ENCODE data around the gene TTC17. TPM values are rescaled to one million over a fixed set of nuclear protein-coding genes. Genes with fewer than 3 reads are reported as not detected.

The TTC17 gene
- total and polyA plus RNA-seq, 2 donors (not counting 1 experiment from before 2014, with no cell fraction given), result 68.7 to 176 TPM

DNA sequence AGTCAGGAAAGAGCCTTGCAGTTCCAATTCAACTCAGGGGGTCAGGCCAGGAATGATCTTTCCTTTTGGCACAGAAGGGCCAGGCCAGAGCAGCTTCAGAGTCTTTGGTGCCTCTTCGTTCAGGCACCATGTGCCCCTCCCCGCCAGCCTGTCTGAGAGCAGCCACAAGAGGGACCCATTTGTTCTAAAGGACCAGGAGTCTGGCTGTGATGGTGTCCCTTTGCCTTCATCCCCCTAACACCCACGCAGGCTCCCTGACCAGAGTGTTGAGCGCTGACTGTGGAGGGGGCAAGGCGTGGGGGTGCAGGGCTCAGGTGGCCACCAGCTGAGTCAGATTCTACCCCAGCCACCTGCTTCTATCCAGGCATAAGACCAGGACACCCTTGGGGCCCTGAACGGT is 156.4 kb downstream of the TTC17 start:
- H3K27ac Mint-ChIP-seq, result no peak overlapping the region
- H3K4me2 ChIP-seq (replicated peaks; ENCODE audit: low read depth, low read length, poor library complexity, severe bottlenecking), result no peak overlapping the region
- POLR2A ChIA-PET, result no interaction called here

DNA sequence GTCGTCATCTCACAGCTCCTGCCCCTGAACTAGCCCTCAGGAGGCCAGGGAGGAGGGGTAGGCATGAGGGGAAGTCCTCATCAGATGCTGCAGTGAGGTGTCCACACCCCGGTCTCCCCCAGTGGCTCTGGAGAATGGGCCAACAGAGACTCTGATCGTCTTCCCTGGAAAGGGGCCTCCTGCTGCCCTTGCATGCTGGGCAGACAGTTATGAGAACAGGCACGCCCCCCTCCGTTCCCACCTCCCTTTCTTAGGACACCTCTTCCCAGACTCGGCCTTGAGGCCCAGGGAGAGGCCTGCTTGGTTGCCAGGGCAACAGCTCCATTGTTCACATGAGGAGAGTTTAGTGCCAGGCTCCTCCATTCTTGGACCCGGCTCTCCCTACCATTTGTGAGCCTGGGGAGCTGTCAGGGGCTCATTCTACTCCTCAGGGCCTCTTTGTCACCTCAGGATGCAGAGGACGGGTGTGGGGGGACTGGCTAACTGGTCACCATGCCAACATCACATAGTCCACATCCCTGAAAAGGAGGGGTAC is 157.7 kb downstream of the TTC17 start:
- H3K4me1 ChIP-seq (ENCODE audit: control insufficient read depth in 2 of 2, insufficient read depth in 2 of 2, low read length in 2 of 2), result no peaks in the 10 kb centered on the region
- H3K27ac ChIP-seq (ENCODE audit: low read length in 2 of 2), result no peak overlapping the region
- no peak overlapping the region for H3K4me3 ChIP-seq (ENCODE audit: control extremely low read depth in 1 of 5, extremely low read depth in 1 of 5, insufficient read depth in 1 of 5, low read depth in 2 of 5, low read length in 4 of 5)
- Mint-ChIP-seq H3K4me1 (no peaks in the 10 kb centered on the region), H3K9me3 (ENCODE audit: insufficient read depth) (peaks cover 4% of the 10 kb centered on the region), H3K27me3 (peaks cover 25% of the 10 kb centered on the region), H3K4me3 (no peak overlapping the region), H3K27ac (no peak overlapping the region)
- no peak overlapping the region for H3K9ac ChIP-seq (ENCODE audit: low read length)
- H2AFZ ChIP-seq (ENCODE audit: insufficient read depth, low read depth, low read length, poor library complexity, severe bottlenecking), result no peak overlapping the region
- TF ChIP-seq EZH2 (IDR thresholded peaks at IDR 0.05; ENCODE audit: borderline replicate concordance, insufficient read depth, low read depth, low read length, poor library complexity, severe bottlenecking), result no peak
- TF ChIP-seq, protein P1, sequence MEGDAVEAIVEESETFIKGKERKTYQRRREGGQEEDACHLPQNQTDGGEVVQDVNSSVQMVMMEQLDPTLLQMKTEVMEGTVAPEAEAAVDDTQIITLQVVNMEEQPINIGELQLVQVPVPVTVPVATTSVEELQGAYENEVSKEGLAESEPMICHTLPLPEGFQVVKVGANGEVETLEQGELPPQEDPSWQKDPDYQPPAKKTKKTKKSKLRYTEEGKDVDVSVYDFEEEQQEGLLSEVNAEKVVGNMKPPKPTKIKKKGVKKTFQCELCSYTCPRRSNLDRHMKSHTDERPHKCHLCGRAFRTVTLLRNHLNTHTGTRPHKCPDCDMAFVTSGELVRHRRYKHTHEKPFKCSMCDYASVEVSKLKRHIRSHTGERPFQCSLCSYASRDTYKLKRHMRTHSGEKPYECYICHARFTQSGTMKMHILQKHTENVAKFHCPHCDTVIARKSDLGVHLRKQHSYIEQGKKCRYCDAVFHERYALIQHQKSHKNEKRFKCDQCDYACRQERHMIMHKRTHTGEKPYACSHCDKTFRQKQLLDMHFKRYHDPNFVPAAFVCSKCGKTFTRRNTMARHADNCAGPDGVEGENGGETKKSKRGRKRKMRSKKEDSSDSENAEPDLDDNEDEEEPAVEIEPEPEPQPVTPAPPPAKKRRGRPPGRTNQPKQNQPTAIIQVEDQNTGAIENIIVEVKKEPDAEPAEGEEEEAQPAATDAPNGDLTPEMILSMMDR (IDR thresholded peaks at IDR 0.05), result no peak
- CTCF ChIA-PET, result no interaction called here
- no peaks in the 10 kb centered on the region for H4K20me1 ChIP-seq (ENCODE audit: control insufficient read depth, insufficient read depth, low read length, poor library complexity, severe bottlenecking)
- H3K9me3 ChIP-seq (ENCODE audit: control extremely low read depth in 1 of 3, control insufficient read depth in 2 of 3, insufficient read depth in 1 of 3, low read length in 2 of 3), result peaks cover 0 to 8% (median 0%) of the 10 kb centered on the region in 3 donors
- ATAC-seq (ENCODE audit: low read depth), result no peak
- POLR2A ChIA-PET, result no interaction called here
- 97% methylated on average over 4 of the region's 8 CpGs for WGBS (ENCODE audit: insufficient coverage)
- H3K79me2 ChIP-seq (ENCODE audit: control insufficient read depth, insufficient read depth, low read length), result no peaks in the 10 kb centered on the region
- H3K27me3 ChIP-seq (replicated peaks in 1 of 4; ENCODE audit: control extremely low read depth in 1 of 4, control insufficient read depth in 3 of 4, insufficient read depth in 4 of 4, low read length in 3 of 4), result peaks cover 0 to 9% (median 1%) of the 10 kb centered on the region in 4 experiments
- intact Hi-C loops (cut with micrococcal nuclease), result no loop called here
- no peaks in the 10 kb centered on the region for H3K36me3 ChIP-seq (replicated peaks in 1 of 2; ENCODE audit: control extremely low read depth in 1 of 2, control insufficient read depth in 1 of 2, extremely low read depth in 1 of 2, insufficient read depth in 2 of 2, low read length in 1 of 2)
- no peak overlapping the region for H3K4me2 ChIP-seq (replicated peaks; ENCODE audit: low read depth, low read length, poor library complexity, severe bottlenecking)
- DNase-seq, result no peak

More for the DNA sequence above, 156.4 kb downstream of the TTC17 start:
- DNase-seq, result no peak
- Histone ChIP-seq H3K36me3 (replicated peaks in 1 of 2; ENCODE audit: control extremely low read depth in 1 of 2, control insufficient read depth in 1 of 2, extremely low read depth in 1 of 2, insufficient read depth in 2 of 2, low read length in 1 of 2) (no peaks in the 10 kb centered on the region), H3K9ac (ENCODE audit: low read length) (no peak overlapping the region), H3K9me3 (ENCODE audit: control extremely low read depth in 1 of 3, control insufficient read depth in 2 of 3, insufficient read depth in 1 of 3, low read length in 2 of 3) (peaks cover 0 to 3% (median 0%) of the 10 kb centered on the region in 3 donors), H3K4me3 (ENCODE audit: control extremely low read depth in 1 of 5, extremely low read depth in 1 of 5, insufficient read depth in 1 of 5, low read depth in 2 of 5, low read length in 4 of 5) (no peak overlapping the region), H4K20me1 (ENCODE audit: control insufficient read depth, insufficient read depth, low read length, poor library complexity, severe bottlenecking) (no peaks in the 10 kb centered on the region), H3K79me2 (ENCODE audit: control insufficient read depth, insufficient read depth, low read length) (no peaks in the 10 kb centered on the region), H2AFZ (ENCODE audit: insufficient read depth, low read depth, low read length, poor library complexity, severe bottlenecking) (no peak overlapping the region), H3K27me3 (replicated peaks in 1 of 4; ENCODE audit: control extremely low read depth in 1 of 4, control insufficient read depth in 3 of 4, insufficient read depth in 4 of 4, low read length in 3 of 4) (peaks cover 0 to 9% (median 1%) of the 10 kb centered on the region in 4 experiments), H3K4me1 (ENCODE audit: control insufficient read depth in 2 of 2, insufficient read depth in 2 of 2, low read length in 2 of 2) (no peaks in the 10 kb centered on the region), H3K27ac (ENCODE audit: low read length in 2 of 2) (no peak overlapping the region)
- intact Hi-C loops (cut with micrococcal nuclease), result no loop called here
- no peaks in the 10 kb centered on the region for H3K4me1 Mint-ChIP-seq
- peaks cover 20% of the 10 kb centered on the region for H3K27me3 Mint-ChIP-seq
- no peak for TF ChIP-seq EZH2 (IDR thresholded peaks at IDR 0.05; ENCODE audit: borderline replicate concordance, insufficient read depth, low read depth, low read length, poor library complexity, severe bottlenecking)
- TF ChIP-seq, protein P1 (IDR thresholded peaks at IDR 0.05), result no peak
- H3K4me3 Mint-ChIP-seq, result no peak overlapping the region
- no peak for ATAC-seq (ENCODE audit: low read depth)
- no peaks in the 10 kb centered on the region for H3K9me3 Mint-ChIP-seq (ENCODE audit: insufficient read depth)
- CTCF ChIA-PET, result interaction anchor here (0.7 kb wide), 1 partner anchor 668 kb away, joined by 4 read pairs; no protein-coding TSS in a partner anchor
- WGBS (ENCODE audit: insufficient coverage), result 75% methylated on average over 5 of the region's 6 CpGs
